GM19372 (cell line): ENCODE measurements around the gene CENPQ.

ENCODE experiments used
- ATAC-seq: cut with Tn5 transposase; IDR thresholded peaks from one replicate; pipeline ENCODE4 v1.9.1; 2021; ENCODE audit warnings: mild to moderate bottlenecking, low read depth, moderate library complexity; ENCODE audit not compliant: unreplicated experiment

The CENPQ gene

GRCh38 chr6:49535795-49536194 lies 72.6 kb downstream of the CENPQ start:
- no peak for ATAC-seq

DNA sequence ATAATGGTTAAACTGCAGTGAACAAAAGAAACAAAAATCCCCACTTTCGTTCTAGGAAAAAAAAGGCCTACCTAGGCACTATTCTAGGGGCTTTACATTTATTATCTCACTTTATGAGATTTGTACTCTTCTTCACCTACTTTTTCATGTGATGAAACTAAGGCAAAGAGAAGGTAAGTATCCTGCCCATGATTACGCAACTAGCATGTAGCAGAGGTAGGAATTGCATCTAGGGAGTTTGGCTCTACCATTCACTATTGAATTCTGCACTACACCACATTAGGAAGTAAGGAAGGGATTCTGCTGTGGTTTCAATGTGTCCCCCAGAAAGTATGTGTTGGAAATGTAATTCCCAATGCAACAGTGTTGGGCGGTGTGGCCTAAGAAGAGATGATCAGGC lies 75.9 kb downstream of the CENPQ start:
- no peak for ATAC-seq

DNA sequence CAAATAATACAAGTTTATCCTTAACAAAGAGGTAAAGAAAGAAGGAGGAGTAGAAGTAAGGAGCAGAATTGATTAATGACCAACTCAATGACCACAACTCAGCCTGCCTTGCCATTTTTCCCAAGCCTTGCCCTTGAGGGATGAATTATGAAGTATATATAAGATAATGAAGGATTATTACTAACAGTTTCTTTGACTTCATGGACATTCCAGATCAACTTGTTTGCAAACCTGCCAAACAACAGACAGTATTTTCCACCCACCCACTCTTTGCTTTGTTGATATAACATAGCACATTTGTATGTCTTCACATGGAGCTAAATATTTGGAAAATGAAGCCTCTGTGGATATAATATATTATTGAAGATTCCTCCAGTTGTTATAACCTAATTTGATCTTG lies 77.4 kb downstream of the CENPQ start:
- ATAC-seq: no peak

GRCh38 chr6:49541210-49541724 lies 78.1 kb downstream of the CENPQ start:
- ATAC-seq: no peak

GRCh38 chr6:49541936-49542335 lies 78.8 kb downstream of the CENPQ start:
- ATAC-seq: no peak
